GM18517 (cell line): ENCODE measurements around the gene IGFALS.

Experiments used
- ATAC-seq: cut with Tn5 transposase; IDR thresholded peaks from one replicate; pipeline ENCODE4 v1.9.1; 2021; ENCODE audit warnings: mild to moderate bottlenecking, moderate library complexity; ENCODE audit not compliant: unreplicated experiment

IGFALS gene

DNA sequence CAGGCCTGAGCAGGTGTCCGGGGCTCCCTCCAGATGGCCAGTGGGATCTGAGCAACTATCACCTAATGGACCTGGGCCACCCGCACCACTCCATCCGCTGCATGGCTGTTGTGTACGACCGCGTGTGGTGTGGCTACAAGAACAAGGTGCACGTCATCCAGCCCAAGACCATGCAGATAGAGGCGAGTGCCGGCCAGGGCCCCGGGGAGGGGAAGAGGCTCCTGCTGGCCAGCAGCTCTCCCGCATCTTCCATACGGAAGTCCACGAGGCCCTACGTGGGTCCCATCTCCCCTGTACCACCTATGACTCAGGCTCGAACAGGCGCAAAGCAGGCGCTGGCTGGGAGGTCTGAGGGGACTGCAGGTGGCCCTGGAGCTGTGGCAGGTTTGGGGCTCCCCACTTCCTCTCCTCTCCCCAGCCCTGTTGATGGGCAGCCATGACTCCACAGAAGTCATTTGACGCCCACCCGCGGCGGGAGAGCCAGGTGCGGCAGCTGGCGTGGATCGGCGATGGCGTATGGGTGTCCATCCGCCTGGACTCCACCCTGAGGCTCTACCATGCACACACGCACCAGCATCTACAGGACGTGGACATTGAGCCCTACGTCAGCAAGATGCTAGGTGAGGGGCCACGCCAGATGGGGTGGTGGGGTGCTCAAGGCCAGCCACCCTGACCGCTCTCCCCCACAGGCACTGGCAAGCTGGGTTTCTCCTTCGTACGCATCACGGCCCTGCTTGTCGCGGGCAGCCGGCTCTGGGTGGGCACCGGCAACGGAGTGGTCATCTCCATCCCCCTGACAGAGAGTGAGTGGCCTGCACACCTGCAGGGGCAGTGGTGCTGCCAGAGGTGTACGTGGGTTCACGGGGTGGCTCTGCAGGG is 26.1 kb downstream of the IGFALS start:
- no peak for ATAC-seq

DNA sequence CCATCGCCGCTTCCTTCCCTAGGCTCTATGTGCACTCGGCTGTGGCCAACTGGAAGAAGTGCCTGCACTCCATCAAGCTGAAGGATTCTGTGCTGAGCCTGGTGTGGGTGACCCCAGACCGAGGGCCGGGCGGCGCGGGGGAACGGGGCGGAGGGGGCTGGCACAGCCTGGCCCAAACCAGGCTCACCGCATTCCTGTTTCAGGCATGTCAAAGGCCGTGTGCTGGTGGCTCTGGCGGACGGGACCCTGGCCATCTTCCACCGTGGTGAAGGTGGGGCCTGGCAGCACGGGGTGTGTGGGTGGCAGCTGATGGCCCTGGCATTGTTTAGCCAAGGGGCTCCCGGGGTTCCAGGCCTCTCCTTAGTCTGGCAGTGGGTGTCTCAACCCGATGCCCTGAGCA is 26.8 kb downstream of the IGFALS start:
- ATAC-seq = no peak

DNA sequence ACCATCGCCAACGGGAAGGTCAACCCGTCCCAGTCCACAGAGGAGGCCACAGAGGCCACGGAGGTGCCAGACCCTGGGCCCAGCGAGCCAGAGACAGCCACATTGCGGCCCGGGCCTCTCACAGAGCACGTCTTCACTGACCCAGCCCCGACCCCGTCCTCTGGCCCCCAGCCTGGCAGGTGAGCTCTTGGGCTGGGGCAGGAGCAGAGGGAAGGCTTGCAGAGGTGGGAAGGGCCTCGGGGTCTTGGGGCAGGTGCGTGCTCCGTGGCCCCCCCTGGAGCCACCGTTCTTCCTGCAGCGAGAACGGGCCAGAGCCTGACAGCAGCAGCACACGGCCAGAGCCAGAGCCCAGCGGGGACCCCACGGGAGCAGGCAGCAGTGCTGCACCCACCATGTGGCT is 27.3 kb downstream of the IGFALS start:
- ATAC-seq = no peak

DNA sequence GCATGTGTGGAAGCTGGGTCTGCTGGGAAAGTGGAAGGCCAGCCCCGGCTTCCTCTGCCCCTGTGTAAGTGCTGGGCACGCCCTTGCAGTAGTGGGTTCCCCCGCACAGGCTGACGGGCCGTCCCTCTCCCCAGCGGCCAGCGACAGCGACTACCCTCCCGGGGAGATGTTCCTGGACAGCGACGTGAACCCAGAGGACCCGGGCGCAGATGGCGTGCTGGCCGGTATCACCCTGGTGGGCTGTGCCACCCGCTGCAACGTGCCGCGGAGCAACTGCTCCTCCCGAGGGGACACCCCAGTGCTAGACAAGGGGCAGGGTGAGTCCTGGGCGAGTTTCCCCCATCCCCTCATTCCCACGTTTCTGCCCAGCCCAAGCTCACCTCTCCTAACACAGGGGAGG is 27.7 kb downstream of the IGFALS start:
- ATAC-seq = no peak

DNA sequence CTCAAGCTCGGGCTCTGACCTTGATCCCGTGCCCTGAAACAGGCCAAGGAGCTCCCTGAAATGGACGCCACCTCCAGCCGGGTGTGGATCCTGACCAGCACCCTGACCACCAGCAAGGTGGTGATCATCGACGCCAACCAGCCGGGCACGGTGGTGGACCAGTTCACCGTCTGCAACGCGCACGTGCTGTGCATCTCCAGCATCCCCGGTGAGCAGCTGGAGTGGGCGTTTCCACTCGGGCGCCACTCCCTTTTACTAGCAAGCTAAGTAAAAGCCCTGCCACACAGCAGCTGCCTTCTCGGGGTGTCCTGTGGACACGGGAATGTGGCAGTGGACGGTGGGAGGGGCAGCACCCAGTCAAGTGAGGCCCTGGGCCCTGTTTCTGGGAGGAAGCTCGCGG is 28.5 kb downstream of the IGFALS start:
- no peak for ATAC-seq

DNA sequence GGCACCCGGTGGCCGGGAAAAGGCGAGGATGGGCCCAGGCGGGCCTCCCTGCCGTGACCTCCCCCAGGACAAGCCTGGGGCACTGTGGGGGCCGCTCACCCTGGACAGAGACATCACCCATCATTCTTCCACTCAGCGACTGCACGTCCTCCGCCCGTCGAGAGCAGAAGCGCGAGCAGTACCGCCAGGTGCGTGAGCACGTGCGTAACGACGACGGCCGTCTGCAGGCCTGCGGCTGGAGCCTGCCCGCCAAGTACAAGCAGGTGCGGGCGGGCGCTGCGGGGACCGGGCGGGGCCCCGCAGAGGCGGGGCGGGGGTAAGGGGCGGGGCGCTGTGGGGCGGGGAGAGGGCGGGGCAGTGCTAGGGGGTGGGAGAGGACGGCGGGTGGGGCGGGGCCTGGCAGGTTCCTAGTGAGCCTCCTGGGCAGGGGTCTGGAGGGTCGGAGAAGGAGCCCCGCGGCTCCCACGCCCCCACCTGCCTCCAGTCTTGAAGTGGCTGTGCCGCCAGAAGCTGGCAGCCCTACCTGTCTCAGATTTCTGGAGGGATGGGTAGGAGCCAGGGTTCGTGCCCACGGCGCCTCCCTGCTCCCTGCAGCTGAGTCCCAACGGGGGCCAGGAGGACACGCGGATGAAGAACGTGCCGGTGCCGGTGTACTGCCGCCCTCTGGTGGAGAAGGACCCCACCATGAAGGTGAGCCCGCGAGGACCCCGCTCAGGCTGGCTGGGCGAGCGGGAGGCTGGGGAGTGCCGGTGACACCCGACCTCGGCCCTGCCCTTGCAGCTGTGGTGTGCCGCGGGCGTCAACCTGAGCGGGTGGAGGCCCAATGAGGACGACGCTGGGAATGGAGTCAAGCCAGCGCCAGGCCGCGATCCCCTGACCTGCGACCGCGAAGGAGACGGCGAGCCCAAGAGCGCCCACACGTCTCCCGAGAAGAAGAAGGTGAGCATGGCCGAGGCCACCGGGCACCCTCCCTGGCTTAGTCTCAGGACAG is 29.7 kb downstream of the IGFALS start:
- ATAC-seq = no peak

DNA sequence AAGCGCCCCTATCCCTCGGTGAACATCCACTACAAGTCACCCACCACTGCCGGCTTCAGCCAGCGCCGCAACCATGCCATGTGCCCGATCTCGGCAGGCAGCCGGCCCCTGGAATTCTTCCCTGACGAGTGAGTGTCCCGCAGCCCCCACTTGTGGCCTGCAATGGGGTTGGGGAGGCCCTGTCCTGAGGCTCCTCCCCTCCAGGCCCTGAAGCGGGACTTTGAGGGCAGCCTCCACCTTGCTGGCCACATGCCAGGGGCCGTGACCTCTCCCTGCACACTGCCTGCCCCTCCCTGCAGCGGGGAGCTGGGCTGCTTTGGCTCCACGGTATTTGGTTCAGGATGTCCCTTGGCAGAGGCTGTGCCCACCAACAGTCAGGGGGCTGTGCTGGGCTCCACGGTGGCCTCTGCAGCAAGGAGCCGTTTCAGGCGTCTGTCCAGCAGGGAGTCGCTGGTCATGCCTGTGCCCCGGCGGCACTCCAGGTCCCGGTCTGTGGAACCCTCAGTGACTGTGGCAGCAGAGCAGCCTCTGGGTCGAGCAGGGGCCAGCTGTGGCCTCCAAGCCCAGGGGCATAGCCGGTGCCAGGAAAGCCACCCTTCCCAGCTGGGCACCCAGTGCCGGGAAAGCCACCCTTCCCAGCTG is 30.5 kb downstream of the IGFALS start:
- ATAC-seq = no peak

DNA sequence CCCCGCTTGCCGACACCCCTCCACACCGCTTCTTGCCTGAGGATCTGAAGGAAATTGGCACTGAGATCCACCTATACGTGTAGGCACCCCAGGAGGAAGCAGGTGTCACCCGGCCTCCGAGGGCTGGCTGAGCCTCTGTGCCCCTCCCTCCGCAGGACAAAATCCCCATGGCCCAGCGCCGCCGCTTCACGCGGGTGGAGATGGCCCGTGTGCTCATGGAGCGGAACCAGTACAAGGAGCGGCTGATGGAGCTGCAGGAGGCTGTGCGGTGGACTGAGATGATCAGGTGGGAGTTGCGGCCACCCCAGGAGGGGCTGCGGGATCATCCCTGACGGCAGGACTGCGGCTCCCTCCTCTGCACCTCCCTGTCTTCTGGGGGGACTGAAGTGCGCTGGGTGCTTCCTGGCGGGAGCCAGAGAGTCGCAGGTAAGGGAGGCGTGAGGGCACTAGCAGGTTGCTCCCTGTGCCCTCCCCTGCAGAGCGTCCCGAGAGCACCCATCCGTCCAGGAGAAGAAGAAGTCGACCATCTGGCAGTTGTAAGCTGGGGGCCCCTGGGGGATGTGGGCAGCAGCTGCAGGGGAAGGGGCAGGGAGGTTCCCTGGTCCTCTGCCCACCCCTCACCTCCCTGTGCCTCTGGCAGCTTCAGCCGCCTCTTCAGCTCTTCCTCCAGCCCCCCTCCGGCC is 31.2 kb downstream of the IGFALS start:
- ATAC-seq = no peak

DNA sequence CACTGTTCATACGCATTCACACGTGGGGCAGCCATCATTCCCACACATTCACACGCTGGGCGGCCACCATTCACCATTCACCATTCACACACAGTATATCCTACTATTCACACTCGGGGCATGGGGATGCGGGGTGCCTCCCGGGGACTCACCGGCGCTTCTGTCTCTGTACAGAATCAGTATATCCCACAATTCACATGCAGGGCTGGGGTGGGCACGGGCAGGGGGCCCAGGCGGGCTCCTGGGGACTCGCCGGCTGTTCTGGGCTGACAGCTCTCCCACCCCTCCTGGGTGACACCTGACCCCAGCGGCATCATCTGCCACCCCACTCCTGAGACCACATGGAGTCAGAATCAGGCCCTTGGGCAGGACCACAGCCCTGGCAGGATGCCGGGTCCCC is 31.8 kb downstream of the IGFALS start:
- no peak for ATAC-seq

DNA sequence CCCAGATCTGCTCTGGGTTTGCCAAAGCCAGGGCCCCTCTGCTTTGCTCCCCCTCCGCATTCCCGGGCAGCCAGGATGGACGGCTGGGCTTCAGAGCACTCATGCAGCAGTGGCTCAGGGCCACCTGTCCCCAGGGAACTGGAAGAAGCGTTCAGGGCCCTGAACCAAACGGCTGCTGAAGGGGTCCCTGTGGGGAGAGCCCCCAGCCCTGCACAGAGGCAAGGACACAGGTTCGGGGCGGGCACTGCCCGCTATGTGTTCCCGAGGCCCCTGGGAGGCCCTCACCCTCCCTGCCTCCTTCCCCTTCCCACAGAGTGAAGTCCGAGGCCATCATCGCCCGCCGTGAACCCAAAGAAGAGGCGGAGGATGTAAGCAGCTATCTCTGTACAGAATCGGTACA is 32.6 kb downstream of the IGFALS start:
- no peak for ATAC-seq

DNA sequence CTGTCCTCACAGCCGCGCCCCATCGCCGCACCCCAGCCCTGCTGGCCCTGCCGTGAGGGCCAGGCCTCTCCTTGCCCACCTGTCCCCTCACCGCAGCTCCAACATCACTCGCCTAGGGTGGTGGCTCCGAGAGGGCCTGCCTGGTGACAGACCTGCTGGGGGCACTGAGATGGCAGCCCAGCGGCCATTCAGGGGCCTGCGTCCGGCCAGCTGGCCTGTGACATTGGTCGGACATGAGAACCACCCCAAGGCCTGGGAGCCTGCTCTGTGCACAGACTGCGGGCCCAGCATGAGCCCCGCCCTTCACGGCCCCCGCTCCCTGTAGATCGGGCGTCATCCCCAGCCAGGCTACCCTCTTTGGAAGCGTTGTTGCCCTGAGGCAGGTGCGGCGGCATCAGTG is 34.0 kb downstream of the IGFALS start:
- ATAC-seq = no peak

DNA sequence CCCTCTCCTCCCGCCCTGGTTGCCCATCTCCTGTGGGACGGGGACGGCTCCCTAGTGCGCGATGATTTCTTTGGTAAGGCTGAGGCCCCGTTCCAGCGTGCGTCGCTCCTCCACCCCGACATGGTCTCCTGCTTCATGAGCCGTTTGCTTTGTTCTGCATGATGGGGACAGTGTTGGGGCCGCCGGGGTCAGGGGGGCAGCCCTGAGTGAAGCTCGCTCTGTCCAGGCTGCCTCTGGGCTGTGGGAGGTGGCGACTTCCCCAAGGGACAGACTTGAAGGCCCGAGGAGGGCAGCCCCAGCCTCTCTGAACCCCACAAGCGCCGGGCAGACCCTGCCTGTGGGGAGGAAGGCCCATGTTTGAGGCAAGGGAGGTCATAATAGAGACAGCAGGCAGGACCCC is 34.6 kb downstream of the IGFALS start:
- no peak for ATAC-seq

DNA sequence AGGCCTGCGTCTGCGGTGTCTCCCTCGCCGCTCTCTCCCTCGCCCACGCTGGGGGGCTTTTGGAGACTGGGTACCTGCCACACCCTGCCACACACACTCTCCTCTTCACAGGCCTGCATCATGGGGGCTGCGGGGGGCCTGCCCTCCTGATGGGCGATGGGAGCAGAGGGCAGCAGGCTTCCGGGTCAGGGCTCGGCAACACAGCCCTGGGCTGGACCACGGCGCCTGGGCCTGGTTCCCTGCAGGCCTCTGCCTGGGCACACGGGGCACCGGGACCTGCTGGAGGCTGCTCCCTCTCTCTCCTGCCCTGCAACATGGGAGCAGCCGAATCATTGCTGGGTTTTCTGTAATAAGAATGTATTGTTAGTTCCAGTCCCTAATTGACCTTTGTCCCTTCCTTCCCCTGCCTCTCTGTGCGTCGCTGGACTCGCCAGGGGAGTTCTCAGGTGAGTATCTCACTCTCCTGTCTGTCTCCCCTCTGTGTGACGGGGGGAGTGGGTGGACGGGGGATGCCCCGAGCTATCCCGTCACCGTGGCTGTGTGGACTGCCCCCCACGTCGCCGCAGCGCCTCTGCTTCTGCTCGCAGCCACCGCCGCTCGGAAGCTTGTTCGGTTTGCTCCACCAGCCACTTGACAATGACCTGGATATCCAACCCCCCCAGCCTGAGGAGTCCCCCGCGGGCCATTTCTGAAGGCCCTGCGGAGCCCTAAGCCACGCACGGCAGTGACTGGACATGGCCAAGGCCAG is 35.6 kb downstream of the IGFALS start:
- no peak for ATAC-seq

DNA sequence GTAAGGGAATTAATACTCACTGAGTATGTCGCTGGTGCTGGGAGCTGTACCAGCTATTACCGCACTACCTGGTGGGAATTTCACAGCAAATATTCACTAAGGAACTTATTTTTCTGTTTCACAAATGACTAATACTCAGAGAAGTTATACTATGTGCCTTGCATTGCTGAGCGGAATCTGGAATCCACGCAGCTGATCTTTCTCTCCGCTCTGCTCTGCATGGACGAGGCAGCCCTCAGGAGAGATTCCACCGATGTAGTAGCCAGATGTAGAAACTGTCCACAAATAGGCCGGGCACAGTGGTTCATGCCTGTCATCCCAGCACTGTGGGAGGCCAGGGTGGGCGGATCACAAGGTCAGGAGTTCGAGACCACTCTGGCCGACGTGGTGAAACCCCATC is 39.3 kb downstream of the IGFALS start:
- no peak for ATAC-seq

DNA sequence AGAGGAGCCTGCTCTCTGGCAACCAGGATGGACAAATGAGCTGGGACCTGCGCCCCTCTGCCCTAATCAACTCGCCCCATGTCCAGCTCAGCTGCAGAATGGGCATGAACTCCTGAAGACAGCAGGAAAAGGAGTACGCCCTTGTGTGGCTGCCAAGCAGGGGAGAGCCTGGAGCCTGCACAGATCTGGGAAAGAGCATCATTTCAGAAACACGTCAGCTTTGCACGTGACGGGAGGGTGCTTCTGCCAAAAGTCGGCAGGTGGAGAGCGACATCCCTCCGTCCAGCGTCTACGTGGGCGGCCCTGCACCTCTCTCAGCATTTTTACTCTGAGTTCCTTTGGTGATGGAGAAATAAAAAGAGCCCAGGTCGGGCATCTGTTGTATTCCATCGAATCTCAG is 40.7 kb downstream of the IGFALS start:
- ATAC-seq = no peak

DNA sequence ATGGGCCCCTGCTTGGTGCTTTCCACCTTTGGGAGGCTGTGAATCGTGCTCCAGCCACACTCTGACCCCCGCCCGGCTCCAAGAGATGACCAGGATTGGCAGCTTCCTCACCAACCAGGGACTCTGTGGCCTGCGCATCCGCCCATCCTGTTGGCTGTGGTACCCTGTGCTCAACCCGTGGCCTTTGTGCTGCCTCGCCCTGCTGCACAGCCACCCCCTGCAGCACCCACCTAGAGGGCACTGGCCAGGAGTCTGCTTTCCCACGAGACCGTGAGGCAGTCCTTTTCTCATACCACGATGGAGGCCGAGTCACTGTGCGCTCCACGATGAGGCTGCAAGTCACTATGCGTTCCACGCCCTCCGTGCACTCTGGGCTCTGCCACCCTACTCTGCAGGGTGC is 41.6 kb downstream of the IGFALS start:
- no peak for ATAC-seq

DNA sequence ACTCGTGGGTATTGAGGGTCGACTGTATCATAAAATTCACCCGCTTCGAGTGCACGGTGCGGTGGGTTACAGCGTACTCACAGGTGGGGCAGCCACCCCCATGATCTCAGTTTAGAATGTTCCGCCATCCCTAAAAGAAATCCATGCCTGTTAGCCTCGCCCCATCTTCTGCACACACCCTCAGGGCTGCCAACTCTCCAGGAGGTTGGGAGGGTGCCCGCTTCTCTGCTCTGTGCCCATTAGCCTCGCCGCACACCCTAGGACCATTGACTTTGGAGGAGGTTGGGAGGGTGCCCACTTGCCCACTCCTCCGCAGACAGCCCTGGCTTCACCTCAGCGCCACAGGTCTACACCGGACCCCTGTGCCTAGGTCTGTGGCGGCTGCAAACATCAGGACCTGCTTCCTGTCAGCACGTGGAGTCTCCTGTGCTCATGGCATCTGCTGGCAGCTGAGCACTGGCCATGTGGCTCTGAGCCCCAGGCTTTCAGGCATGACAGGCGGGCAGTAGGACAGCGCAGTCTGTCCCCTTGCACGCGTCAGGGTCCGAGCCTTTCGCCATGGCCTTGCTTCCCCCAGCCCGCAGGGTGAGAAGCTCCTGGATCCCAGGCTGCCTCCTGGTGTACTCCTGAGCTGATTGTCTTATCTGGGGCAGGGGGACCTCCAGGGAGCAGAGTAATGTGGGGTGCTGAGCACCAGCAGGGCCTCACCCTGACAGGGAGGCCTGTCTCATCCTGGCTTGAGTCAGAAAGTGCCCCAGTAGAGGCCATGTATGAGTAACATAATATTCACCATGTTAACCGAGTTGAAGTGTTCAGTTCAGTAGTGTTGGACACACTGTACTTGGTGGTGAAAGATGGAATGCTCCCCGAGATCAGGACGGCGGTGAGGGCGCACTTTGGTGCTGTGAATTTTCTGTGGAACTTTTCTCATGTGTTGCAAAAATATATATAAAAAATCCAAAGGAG is 44.1 kb downstream of the IGFALS start:
- ATAC-seq = no peak

DNA sequence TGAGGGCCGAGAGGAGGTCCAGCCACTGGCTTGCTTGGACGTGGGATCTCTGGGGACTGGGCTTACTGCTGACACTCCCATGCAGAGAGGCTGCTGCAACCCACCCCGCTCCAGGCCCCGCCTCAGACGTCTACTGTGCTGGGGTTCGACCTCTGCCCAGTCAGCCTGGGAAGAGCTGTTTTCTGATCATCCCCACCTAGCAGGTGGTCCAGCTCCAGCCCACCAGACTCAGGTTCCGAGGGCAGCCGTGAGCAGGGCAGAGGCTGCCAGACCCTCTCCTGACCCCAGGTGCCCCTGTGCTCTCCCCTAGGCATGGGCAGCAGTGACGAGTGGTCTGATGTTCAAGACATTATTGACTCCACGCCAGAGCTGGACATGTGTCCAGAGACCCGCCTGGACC is 45.6 kb downstream of the IGFALS start:
- no peak for ATAC-seq

DNA sequence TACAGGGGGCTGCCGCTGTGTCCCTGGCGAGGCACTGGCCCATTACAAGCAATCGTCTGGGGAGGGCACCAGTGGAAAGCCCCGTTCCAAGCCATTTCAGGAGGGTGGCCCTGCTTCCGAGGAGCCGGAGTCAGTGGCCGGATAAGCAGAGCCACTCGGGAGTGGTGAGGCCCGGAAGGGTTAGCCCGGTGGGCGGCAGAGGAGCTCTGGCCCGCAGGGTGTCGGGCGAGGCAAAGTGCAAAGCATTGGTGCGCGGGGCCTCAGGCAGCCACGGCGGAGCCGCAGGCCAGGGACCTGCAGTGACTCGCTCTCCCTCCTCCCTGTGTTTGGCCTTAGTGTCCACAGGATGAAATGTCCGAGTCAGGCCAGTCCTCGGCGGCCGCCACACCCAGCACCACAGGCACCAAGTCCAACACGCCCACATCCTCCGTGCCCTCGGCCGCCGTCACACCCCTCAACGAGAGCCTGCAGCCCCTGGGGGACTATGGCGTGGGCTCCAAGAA is 46.8 kb downstream of the IGFALS start:
- no peak for ATAC-seq
